RKO (cell line): Measurements from ENCODE around the gene GFAP.

ENCODE experiments used
- DNase-seq: peaks from one replicate; pipeline ENCODE4 v3.0.0-alpha.2; 2016; ENCODE audit warnings: low spot score

GFAP gene

DNA sequence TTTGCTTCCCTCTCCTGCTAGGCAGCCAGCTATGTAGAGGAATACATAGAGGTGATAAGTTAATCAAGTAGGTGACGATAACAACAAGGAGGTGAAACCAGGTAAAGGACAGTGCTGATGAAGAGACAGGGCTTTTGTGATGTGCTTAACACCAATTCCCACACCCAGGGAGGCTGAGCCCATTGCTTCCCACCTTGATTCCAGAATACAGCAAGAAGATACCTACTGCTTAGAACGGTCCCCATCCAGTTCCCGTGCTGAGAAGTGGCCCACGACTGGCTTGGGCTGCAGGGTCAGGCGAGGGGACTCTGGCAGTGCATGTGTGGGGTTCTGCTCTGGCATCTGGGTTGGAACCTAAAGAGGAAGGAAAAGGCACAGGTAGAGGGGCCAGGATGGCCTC is 16.1 kb upstream of the GFAP start:
- no peak for DNase-seq

DNA sequence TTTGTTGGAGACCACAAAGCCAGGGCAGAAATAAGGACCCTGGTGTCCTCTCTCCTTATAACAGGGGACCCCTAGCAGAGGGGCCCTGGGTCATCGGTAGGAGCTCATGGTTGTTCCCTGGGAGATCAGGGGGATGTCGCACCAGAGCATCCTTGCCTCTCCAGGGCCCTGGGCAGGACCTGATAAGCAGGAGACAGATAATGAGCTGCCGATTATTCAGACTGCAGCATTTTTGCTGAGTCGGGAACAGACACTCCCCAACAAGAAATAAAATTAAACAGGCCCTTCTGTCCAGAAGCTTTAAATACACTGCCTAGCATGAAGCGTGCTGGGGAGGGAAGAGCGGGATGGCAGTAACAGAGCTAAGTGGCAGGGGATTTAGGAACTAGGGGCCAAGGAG is 15.4 kb upstream of the GFAP start:
- DNase-seq: no peak

DNA sequence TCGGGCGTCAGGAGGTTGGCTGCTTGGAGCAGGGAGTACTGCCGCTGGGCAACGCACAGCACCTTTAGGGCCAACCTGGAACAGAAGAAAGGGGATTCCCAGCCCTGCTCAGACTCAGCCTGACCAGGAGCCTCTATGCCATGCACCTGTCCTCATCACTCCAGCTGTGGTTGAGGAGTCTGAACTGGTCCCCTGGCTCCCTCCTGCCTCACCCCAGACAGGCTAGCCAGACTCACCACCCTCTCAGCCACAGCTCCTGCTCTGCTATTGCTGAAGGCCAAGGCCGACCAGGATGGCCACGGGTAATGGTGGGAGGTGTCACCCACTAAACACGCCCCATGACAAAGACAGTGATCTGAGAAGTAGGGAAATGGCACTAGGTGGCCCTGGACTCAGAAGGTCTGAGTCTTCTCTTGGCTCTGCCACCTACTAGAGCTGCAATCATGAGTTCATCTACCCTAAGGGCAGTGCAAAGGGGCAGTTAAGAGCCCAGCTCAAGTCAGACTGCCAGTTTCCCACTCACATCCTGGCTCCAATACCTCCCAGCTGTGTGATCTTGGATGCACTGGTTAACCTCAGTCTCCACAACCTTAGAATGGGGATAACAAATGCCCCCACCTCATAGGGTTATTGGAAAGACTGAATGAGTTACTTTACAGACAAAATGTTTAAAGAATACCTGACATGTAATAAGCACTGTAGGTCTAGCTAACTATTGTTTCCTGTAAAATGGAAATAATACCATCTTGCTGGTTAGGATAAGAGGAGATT is 13.8 kb upstream of the GFAP start:
- DNase-seq: no peak

DNA sequence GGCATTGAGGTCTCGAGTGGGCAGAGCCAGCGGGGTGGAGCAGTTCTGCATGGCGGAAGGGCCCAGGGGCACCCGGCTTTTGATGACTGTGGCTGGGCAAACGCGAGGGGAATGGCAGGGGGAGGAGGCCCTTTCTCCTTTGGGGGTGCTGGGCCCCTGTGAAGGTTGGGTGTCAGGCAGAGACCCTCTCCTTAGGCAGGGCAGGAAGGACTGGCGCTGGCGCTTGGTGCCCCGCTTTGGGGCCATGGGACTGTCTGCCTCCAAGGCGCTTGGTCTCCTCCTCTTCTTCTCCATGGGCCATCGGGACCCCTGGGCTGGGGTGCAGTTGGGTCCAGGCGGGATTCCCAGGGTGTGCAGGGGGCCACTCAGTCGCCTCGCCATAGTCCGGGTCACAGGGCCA is 12.8 kb upstream of the GFAP start:
- DNase-seq: no peak

DNA sequence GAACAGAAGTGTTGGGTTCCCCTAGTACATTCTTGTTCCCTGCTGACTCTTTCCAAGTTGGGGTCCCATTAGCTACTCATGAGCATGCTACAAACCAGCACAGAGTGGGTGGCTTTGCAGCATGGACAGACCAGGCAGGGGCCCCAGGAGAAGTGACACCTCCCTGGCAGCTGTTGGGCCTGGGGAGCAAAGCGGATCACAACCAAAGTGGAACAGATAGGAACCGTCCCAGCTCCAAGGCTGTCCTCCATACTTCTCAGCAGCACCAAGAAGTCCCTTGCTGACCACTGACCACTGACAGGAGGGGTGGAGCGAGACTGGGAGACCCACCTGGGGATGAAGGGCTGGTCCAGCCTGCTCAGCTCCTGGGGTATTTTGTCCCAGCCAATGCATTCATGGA is 12.4 kb upstream of the GFAP start:
- DNase-seq: no peak

DNA sequence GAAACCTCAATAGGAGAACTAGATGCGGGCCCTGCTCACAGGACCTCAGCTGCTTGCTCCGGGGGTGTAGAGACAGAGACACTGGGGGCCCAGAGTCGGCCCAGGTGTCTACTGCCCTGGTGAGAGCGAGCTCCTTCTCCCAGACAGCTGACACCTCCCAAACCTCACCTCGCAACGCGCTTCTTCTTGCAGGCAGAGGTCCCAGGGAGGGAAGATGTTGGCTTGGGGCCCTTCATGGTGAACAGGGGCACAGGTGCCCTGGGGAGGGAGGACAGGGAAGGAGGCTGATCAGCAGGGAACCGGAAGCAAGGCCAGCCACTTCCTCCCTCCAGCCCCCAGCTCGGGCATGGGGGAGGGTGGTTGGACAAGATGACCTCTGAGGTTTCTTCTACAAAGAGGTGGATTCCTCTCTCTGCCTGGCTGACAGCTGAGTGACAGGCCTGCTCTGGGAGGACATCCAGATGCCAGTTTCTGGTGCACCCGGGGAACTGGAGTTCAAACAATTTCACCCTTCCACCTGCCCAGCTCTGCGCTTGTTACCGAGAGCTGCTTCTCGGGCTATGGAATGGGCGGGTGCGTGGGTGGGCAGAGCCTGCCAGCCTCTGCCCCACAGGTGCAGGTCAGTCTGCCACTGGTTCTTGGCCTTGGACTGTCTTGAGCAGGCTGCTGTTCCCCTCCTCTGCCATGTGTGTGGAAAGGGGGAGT is 11.7 kb upstream of the GFAP start:
- DNase-seq: no peak

DNA sequence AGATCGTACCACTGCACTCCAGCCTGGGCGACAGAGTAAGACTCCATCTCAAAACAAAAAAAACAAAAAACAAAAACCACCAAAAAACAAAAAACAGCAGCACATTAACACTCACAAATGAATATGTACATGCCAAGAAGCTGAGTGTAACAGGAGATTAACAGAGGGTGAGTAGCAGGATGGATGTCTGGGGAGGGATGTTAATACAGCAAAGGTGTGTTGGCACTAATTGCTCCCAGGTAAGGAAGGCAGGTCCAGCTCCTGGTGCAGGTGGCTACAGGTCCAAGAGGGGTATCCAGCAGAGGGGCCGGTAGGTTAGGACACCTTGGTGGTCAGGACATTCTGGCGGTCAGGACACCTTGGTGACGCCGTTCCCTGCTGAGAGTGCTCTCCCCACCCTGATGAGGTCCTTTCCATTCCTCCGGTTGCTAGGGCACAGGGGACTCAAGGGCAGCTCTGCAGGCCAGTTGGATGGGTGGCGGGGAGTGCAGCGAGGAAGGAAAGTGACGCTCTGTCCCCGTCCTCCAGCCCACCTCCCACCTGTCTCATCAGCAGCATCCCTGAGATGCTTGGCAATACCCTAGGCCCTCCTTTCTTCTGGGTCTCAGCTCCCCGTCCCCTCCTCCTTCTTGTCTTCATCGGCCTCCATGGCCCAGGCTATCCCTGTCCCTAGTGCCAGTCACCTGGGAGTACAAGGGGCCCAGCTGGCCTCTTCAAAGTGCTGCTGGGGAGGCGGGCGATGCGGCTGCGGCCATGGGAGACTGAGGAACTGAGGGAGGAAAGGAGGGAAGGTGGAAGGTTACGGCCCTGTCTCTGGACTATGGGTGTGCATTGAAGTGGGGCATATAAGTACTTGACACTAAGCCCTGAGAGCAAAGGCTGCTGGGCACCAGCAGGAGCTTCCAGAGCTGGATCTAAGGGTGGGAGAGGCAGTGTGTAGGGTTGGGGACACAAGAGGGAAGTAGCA is 10.7 kb upstream of the GFAP start:
- no peak for DNase-seq

DNA sequence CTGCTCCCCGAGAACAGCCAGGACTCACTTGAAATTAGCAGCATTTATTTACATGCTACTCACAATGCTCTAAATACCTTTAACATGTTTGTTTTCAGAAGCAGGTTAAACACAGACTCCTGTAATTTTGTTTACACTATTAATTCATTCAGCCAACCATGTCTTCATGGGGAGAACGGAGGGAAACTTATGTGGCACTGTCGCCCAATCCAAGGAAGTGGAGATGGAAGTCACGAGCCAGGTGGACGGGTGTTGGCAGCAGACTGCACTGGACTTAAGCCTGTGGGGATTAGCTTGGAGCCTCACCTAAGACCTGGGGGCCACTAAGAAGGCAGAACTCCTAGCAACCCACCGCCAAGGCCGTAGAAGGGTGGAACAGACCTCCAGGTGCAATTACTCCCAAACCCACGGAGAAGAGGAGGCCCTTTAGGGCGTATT is 8.8 kb upstream of the GFAP start:
- no peak for DNase-seq

DNA sequence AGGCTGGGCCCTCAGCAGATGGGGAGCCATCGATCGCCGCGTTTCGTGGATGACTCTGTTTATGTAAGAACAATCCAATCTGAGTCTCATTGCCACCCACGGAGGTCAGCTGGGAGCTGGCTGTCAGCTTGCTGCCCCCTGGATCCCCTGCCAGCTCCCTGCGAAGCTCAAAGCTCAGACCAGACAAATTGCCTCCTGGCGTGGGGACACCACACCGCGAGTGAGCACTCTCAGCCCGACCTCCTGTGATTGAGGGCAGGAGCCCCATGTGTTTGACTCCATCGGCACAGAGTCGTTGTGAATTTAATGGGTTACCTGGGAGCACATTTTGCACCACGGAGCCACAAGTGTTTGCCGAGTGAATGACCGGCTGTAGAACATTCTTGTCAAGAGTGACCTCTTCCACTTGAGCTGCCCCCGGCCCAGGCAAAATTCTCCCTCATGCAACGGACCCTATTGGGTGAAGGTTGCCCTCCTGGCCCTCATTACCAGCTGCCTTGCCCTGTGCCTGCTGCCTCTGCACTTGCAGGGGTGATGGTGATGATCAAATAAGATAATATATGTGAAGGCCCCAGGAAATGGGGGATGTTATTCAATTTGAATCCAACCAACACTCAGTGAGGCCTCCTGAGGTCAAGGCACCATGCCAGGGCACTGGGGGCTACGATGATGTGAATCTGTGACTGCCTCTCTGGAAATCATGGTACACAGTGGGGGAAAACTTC is 7.6 kb upstream of the GFAP start:
- DNase-seq: no peak

DNA sequence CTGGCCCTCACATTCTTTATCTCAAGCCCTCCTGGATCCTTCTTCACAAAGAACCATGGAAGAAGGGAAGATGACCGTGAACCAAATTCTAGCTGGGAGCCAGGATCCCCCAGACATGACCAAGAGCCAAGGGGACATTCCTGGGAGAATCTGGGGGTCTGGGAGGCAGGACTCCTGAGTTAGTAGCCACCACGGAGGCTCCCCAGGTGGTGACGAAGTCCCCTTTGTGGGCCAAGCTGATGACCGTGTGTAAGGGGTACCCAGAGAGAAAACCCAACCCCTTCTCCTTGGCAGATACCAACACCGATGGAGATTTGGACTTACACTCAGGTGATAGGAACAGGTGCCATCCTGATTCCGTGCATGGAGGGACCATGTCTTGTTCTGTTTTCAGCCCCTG is 6.8 kb upstream of the GFAP start:
- no peak for DNase-seq

DNA sequence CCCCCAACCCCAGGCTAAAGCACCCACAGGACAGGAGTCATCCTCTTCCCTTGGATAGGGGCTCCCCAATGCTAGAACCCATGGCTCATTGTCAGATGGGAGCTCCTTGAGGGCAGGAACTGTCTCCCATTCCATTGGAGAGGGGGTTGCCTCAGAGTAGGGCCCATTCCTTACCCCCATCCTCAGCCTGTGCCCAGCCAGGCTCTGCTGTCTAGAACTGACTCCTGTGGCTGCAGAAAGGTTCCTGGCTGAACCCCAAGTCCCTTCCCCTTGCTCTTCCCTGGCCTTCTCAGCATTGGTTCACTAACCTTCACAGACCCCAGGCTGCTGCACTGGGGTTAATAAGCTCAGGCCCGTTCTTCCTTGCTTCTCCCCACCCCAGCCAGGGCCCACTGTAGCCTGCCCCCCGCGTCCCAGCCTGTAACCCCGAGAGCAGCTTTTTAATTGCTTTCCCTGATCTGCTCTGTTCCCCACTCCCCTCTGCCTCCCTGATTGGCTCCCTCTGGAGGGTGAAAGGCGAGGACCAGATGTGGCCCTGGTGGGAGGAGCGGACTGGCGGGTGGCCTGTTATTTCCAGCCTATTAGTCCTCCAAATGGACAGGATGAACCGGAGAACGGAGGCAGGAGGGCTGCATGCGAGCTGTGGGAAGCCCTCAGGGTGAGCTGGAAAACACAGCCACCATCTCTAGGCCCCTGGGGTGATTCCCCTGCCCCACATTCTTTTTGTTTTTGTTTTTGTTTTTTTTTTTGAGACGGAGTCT is 6.0 kb upstream of the GFAP start:
- no peak for DNase-seq

DNA sequence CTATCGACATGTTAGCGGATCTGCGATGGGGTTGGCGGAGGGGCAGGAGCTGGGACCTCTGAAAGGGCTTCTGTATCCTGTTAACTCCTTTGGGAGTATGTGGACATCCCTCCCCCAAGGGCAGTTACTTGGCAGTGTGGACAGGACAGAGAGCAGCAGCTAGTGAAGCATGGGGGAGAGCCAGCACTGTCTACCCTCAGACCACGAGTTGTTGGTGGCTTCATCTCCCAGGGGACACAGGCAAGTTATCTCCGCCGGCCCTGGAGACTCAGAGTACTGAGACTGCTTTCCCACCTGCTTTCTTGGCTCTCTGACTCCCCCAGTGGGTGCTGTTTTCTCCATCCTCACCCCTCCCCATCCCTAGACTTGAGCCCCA is 5.3 kb upstream of the GFAP start:
- DNase-seq: no peak

DNA sequence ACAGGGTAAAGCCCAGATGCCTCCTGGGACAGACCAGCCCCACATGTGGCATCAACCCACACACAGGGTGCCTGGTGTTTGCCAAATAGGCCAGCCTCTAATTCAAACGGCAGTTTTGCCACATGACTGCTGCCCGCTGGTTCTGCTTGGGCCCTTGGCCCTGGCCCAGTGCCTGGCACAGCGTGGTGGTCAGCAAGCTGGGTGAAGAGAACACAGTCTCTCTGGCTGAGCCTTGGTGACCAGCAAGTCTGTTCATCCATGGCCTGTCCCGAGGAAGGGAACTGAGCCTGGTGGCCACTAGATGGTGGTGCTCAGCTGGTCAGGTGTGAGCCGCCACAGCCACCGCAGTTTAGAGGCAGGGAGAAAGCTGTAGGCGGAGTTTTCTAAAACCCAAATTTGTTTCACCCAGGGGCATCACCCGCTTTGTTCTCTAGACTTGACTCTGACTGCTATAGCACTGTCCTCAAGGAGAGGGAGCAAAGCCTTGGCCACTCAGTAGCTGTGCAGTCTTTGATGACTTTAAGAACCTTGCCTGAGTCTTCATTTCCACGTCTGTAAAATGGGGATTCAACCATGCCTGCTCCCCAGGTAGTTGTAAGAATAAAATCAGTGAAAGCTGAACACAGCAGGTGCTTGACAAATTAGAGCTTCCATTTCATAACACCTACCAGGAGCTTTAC is 4.7 kb upstream of the GFAP start:
- DNase-seq: peak; percentile 85

DNA sequence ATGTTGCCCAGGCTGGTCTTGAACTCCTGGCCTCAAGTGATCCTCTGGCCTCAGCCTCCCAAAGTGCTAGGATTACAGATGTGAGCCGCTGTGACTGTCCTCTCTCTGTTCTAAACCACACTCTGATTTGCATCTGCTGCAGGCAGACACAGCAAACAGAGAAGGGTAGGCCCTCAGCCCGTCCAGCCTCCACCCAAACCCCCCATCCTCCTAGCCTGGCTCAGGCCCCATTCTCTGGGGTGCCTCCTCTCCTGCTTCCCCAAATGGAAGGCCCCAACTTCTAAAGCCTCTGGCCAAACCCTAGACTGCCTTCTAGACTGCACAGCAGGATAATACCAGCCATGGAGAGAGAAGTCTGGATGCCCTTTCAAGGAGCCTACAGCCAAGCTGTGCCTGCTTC is 4.1 kb upstream of the GFAP start:
- DNase-seq: no peak

DNA sequence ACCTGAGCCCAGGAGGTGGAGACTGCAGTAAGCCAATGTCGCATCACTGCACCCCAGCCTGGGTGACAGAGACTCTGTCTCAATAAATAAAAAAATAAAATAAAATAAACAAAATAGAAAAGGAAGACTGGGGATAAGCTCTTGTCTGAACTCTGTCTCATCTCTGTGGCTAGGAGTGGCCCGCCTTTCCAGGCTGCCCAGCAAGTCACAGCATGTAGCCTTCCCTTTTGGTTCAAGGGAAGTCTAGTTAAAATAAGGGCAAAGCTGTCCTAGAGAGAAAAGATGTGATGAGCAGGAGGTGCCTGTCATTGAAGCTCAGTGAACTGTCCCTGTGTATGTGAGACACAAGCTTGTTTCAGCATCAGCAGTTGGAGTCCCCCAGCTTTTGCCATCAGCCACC is 2.7 kb upstream of the GFAP start:
- no peak for DNase-seq

DNA sequence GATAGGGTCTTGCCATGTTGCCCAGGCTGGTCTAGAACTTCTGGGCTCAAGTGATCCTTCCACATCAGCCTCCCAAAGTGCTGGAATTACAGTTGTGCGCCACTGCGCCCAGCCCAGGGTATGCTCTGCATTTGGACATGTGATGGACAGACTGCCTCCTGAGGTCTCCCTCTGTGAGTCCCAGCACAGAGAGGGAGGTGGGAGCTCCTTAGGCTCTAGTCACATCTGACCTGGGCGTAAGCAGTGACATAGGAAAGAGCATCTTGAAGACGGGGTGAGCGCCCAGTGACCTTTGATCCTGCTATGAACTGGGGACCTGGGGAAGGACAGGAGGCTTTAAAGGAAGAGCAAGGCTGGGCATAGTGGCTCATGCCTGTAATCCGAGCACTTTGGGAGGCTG is 2.2 kb upstream of the GFAP start:
- no peak for DNase-seq

DNA sequence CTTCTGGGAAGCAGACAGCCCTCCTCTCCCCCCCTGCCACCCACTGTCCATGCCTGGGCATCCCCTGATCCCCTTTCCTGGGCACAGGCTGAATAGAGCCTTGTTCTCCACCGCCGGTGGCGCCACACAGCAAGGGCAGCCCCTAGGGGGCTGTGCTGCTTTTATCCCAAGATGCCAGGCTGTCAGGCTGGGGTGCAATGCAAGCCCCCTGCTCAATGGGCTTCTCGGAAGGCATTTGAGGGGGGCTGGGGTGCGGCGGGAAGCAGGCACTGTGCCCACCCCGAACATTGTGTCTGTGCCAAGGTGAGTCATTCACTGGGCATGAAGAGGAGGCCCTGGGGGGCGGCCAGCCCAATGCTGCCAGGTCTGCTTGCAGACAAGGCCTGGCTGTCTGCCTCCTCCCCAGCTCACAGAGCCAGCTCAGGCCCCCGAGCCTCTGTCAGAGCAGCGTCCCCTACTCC is 1.5 kb upstream of the GFAP start:
- DNase-seq: no peak

DNA sequence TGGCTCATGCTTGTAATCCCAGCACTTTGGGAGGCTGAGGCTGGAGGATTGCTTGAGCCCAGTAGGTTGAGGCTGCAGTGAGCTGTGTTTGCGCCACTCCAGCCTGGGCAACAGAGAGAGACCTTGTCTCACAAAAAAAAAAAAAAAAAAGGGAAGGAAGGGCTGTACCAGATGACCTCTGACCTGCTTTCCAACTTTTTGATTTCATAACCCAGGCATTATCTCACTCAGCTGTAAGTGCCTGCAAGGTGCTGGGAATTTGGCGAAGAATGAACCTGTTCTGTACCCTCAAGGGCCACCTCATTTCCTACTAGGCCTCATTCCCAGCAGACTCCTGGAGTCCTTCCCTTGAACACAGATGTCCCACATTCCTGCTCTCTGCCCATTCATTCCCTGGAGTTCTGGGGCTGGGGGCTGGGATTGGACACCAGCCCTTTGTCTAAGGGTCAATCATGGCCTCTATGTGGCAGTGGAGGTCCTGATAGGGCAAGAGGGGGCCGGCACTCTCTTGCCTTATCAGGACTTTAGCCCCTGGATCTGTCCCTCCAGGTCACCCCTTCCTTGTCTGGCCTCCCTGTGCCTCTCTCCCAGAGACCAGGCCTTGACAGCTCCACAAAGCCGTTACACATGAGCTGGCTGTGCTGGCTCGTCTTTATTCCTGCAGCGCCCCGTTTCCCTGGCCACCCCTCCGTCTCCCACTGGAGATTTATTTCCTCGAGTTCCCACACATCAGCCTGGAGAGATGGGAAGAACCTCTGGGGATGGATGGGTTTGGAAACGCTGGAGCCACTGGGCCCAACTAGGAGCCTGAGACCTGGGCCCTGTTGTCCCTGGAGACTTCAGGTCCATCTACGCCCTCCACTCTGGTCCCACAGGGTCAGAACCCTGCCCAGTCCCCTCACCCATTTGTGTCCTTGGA is 821 bp upstream of the GFAP start:
- DNase-seq: no peak

DNA sequence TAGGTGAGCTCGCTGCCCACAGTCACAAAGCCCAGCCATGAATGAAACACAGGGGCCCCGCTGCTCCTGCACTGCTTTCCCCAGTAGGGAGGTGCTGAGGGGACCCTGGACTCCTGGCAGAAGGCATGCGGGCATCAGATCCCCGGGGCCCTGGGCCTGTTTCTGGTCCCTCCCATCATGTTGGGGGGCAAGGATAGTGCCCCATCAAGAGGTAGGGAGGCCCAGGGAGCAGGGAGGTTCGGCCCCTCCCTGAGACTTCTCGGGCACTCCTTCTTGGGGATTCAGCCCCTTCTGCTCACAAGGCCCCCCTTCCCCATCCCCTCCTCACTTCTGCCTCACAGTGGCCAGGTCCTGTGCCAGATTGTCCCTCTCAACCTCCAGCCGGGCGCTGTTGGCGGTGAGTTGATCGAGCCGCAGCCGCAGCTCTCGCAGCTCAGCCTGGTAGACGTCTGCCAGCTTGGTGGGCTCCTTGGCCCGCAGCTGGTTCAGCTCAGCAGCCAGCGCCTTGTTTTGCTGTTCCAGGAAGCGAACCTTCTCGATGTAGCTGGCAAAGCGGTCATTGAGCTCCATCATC is 515 bp downstream of the GFAP start:
- no peak for DNase-seq
